Lower leg skin (tissue), 3 donors: ENCODE measurements around the gene GSK3B.
A peak's percentile ranks its signal among the peaks of the same experiment; 100 is the strongest.

ENCODE experiments used
- POLR2A ChIP-seq, 2 donors: fragments of 450-650 bp; IDR thresholded peaks; one replicate each; pipeline ENCODE4 v1.6.1; 2016 to 2017; ENCODE audit warnings: antibody characterized with exemption in 2 of 2, mild to moderate bottlenecking in 1 of 2, moderate library complexity in 1 of 2
- TF ChIP-seq, protein P1 (sequence below), 3 donors: fragments of 450-650 bp; IDR thresholded peaks; one replicate each; pipeline ENCODE4 v1.5.1; 2016; ENCODE audit warnings: antibody characterized with exemption in 3 of 3, mild to moderate bottlenecking in 3 of 3, moderate library complexity in 2 of 3

DNA sequence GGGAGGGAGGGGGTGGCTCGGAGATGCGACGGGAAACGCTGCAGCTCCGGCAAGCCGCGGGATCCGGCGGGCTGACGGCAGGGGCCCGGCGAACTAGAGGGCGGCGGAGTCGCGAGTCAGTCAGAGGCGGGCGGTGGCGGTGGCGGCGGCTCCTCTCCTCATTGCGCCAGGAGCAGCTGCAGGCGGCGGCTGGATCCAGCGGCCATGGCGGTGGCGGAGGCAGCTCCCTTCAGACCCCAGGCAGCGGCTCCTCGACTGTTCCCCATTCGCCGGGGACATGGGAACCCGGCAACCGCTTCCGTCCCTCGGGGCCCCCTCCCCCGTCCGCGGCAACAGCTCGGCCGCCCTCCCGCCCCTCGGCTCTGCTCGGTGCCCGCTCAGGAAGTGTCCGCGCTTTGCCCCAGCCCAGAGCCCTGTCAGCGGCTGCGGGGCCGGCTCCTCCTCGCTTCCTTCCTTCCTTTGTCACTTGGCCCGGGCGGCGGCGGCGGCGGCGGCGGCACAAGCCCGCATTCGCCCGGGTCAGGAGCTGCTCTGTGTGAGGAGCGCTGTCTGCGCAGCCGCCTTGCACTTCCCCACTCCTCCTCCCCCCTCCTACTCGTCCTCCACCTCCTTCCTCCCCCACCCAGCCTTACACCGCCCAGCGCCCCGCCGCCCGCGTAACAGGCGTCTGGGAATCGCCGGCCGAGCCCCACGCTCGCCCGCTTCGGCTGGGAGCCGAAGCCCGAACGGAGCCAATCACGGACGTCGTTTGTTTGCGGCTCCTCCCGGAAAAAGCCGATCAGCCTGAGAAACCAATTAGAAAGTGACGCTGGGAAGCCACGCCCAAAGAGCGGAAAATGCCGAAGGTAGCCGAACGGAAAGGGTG is at the start of gene GSK3B:
- peak in 1 of 2 donors; percentile 61 for TF ChIP-seq POLR2A (IDR thresholded peaks at IDR 0.05)
- TF ChIP-seq, protein P1, sequence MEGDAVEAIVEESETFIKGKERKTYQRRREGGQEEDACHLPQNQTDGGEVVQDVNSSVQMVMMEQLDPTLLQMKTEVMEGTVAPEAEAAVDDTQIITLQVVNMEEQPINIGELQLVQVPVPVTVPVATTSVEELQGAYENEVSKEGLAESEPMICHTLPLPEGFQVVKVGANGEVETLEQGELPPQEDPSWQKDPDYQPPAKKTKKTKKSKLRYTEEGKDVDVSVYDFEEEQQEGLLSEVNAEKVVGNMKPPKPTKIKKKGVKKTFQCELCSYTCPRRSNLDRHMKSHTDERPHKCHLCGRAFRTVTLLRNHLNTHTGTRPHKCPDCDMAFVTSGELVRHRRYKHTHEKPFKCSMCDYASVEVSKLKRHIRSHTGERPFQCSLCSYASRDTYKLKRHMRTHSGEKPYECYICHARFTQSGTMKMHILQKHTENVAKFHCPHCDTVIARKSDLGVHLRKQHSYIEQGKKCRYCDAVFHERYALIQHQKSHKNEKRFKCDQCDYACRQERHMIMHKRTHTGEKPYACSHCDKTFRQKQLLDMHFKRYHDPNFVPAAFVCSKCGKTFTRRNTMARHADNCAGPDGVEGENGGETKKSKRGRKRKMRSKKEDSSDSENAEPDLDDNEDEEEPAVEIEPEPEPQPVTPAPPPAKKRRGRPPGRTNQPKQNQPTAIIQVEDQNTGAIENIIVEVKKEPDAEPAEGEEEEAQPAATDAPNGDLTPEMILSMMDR (IDR thresholded peaks at IDR 0.05) = no peak
